Medulla oblongata (tissue), 1 donor: ENCODE data around the gene DEPDC5.
A peak's percentile ranks its signal among the peaks of the same experiment; 100 is the strongest.

ENCODE experiments used
- DNase-seq: peaks from one replicate; pipeline ENCODE4 v3.0.0-alpha.2; 2015; ENCODE audit errors: extremely low spot score

The DEPDC5 gene

GRCh38 chr22:31950226-31950625 is 196.4 kb downstream of the DEPDC5 start:
- peak; percentile 56 for DNase-seq

GRCh38 chr22:31951194-31952093 is 197.6 kb downstream of the DEPDC5 start:
- DNase-seq, result no peak

- DNase-seq, result no peak
Measured at GRCh38 chr22:31952094-31952401, 198.2 kb downstream of the DEPDC5 start.

GRCh38 chr22:31952472-31952871 is 198.7 kb downstream of the DEPDC5 start:
- DNase-seq, result no peak

- DNase-seq, result no peak
Measured at GRCh38 chr22:31953261-31953660, 199.4 kb downstream of the DEPDC5 start.

GRCh38 chr22:31954535-31955523 is 201.0 kb downstream of the DEPDC5 start:
- DNase-seq, result peak; percentile 71

GRCh38 chr22:31956360-31956759 is 202.5 kb downstream of the DEPDC5 start:
- no peak for DNase-seq
